CD4-positive, alpha-beta T cell (primary cell): Measurements from ENCODE around the gene ABCA2. TPM values are rescaled to one million over a fixed set of nuclear protein-coding genes. Genes with fewer than 3 reads are reported as not detected.

ENCODE experiments used
- ATAC-seq: fragments of 200-7000 bp; cut with Tn5 transposase; one replicate; pipeline ENCODE4 v1.10.0; 2022; ENCODE audit warnings: mild to moderate bottlenecking; ENCODE audit not compliant: poor library complexity
- CTCF ChIA-PET: fragments of 350-600 bp; sonication (Branson Sonifier 250); formaldehyde crosslinking; loops from one replicate; lab custom pipeline; 2021; ENCODE audit warnings: antibody characterized with exemption, inconsistent platforms; lab: Charles Lee
- POLR2A ChIA-PET: fragments of 350-600 bp; sonication (Branson Sonifier 250); formaldehyde crosslinking; loops from one replicate; lab custom pipeline; 2021; ENCODE audit warnings: antibody characterized with exemption, inconsistent platforms; lab: Charles Lee
- DNase-seq, 14 experiments: peaks; one replicate each; pipeline ENCODE4 v3.0.0-alpha.2; 2013 to 2020; ENCODE audit warnings: mixed read lengths in 2 of 14
- H3K27ac ChIP-seq, 2 donors: one replicate each; pipeline versions ENCODE4 v1.5.1 to v1.7.0; 2013; ENCODE audit warnings: low read length in 2 of 2, low read depth in 1 of 2, mild to moderate bottlenecking in 1 of 2
- H3K27me3 ChIP-seq, 2 experiments: 1 replicate in 1 of 2; 2 replicates in 1 of 2; pipeline versions ENCODE4 v1.6.1 to v1.7.0; 2013; ENCODE audit warnings: low read length in 2 of 2, control low read depth in 1 of 2, mild to moderate bottlenecking in 1 of 2, moderate library complexity in 1 of 2; ENCODE audit not compliant: insufficient read depth in 2 of 2, control insufficient read depth in 1 of 2
- H3K36me3 ChIP-seq: one replicate; pipeline ENCODE4 v1.6.1; 2013; ENCODE audit warnings: low read length, control low read depth; ENCODE audit not compliant: insufficient read depth
- H3K4me1 ChIP-seq: one replicate; pipeline ENCODE4 v1.6.1; 2013; ENCODE audit warnings: low read length, control low read depth; ENCODE audit not compliant: insufficient read depth
- H3K4me3 ChIP-seq: one replicate; pipeline ENCODE4 v1.5.1; 2013; ENCODE audit warnings: mild to moderate bottlenecking, low read length, moderate library complexity
- H3K9me3 ChIP-seq, 2 experiments: 1 replicate in 1 of 2; 2 replicates in 1 of 2; pipeline versions ENCODE4 v1.6.1 to v1.7.0; 2013; ENCODE audit warnings: low read length in 2 of 2, mild to moderate bottlenecking in 2 of 2, control low read depth in 1 of 2, moderate library complexity in 1 of 2; ENCODE audit not compliant: control insufficient read depth in 1 of 2, insufficient read depth in 1 of 2
- H3K27ac Mint-ChIP-seq: one replicate; pipeline ENCODE4 v1.8.0; 2020; ENCODE audit warnings: mixed read lengths
- H3K27me3 Mint-ChIP-seq: one replicate; pipeline ENCODE4 v1.8.0; 2021; ENCODE audit warnings: mixed read lengths
- H3K36me3 Mint-ChIP-seq: one replicate; pipeline ENCODE4 v1.8.0; 2021; ENCODE audit warnings: low read depth, mixed read lengths
- H3K4me1 Mint-ChIP-seq: one replicate; pipeline ENCODE4 v1.8.0; 2021; ENCODE audit warnings: low read depth, mixed read lengths
- H3K4me3 Mint-ChIP-seq: one replicate; pipeline ENCODE4 v1.8.0; 2020; ENCODE audit warnings: mild to moderate bottlenecking, mixed read lengths
- H3K9me3 Mint-ChIP-seq: one replicate; pipeline ENCODE4 v1.8.0; 2020; ENCODE audit warnings: mixed read lengths
- intact Hi-C, 2 experiments: fragments of 100-400 bp; cut with DNase I in 1 of 2; cut with micrococcal nuclease in 1 of 2; formaldehyde crosslinking; loops; one replicate each; pipeline versions ENCODE4 v1.15.1 to v1.9.0; 2023 to 2025; cut with DNase I, micrococcal nuclease
- total RNA-seq, 174 experiments: library from RNA in 2 of 174; stranded (reverse) in 2 of 174; gene quantifications; one replicate each; pipeline ENCODE4 v1.2.3 and lab custom pipeline; 2021 to 2026
- TF ChIP-seq, protein P1 (sequence below): fragments of 200-600 bp; IDR thresholded peaks from one replicate; pipeline ENCODE4 v1.8.0; 2022; ENCODE audit warnings: antibody characterized with exemption, mild to moderate bottlenecking

ABCA2 gene
- total RNA-seq, 2 experiments from 2014 or later = 80.1 to 86.8 TPM

DNA sequence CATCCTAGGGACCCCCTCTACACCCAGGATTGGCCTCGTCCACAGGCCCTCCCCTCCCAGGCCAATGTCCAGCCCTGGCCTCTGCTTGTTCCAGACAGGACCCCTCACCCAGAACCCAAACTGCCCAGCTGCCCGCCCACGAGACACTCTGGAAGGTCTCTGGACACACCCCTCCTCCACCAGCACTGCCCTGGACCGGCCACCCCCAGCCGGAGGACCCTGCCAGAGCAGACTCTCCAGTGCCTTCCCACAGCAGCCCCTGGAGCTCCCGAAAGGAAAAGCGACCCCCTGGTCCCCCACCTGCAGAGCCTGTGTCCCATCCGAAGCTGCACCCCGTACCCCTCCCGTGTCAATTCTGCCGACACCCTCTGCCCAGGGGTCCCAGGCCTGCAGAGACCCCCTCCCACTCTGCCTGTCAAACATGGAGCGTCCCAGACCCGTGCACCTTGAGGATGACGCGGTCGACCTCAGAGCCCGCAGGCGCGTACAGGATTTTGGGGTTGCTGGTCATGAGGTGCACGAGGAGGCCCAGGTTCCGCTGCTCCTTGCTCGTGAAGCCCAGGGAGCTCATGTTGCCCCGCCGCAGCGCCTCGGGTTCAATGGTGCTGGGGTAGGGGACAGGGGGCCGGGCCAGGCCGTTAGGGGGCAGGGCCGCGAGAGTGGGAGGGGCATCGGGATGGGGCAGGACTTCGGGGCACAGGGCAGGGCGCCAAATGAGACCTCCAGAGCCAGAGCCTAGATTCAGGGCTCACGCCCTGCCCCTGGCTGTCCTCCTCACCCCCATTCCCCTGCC, 8.0 kb downstream of the ABCA2 start:
- no peak overlapping the region for H3K27ac ChIP-seq
- Mint-ChIP-seq H3K4me3 (no peak overlapping the region), H3K27me3 (no peaks in the 10 kb centered on the region), H3K36me3 (peaks cover 5% of the 10 kb centered on the region), H3K27ac (no peak overlapping the region), H3K9me3 (no peaks in the 10 kb centered on the region), H3K4me1 (peaks cover 5% of the 10 kb centered on the region)
- ATAC-seq (no peak), DNase-seq (no peak)
- intact Hi-C loops = no loop called here
- TF ChIP-seq, protein P1, sequence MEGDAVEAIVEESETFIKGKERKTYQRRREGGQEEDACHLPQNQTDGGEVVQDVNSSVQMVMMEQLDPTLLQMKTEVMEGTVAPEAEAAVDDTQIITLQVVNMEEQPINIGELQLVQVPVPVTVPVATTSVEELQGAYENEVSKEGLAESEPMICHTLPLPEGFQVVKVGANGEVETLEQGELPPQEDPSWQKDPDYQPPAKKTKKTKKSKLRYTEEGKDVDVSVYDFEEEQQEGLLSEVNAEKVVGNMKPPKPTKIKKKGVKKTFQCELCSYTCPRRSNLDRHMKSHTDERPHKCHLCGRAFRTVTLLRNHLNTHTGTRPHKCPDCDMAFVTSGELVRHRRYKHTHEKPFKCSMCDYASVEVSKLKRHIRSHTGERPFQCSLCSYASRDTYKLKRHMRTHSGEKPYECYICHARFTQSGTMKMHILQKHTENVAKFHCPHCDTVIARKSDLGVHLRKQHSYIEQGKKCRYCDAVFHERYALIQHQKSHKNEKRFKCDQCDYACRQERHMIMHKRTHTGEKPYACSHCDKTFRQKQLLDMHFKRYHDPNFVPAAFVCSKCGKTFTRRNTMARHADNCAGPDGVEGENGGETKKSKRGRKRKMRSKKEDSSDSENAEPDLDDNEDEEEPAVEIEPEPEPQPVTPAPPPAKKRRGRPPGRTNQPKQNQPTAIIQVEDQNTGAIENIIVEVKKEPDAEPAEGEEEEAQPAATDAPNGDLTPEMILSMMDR = no peak
- H3K36me3 ChIP-seq = peaks cover 29% of the 10 kb centered on the region
- CTCF ChIA-PET = no interaction called here
- H3K4me3 ChIP-seq = no peak overlapping the region
- no peaks in the 10 kb centered on the region for H3K27me3 ChIP-seq
- peaks cover 17% of the 10 kb centered on the region for H3K4me1 ChIP-seq
- POLR2A ChIA-PET = no interaction called here
- H3K9me3 ChIP-seq = no peaks in the 10 kb centered on the region

- ChIA-PET POLR2A (interaction anchor here (1.2 kb wide), 1 partner anchor 59 kb away, joined by 3 read pairs; no protein-coding TSS in a partner anchor), CTCF (no interaction called here)
- Mint-ChIP-seq H3K27ac (no peak overlapping the region), H3K4me3 (no peak overlapping the region), H3K4me1 (peaks cover 5% of the 10 kb centered on the region), H3K36me3 (peaks cover 5% of the 10 kb centered on the region), H3K27me3 (no peaks in the 10 kb centered on the region), H3K9me3 (no peaks in the 10 kb centered on the region)
- no peaks in the 10 kb centered on the region for H3K27me3 ChIP-seq
- peaks cover 37% of the 10 kb centered on the region for H3K36me3 ChIP-seq
- DNase-seq = no peak
- TF ChIP-seq, protein P1 = no peak
- intact Hi-C loops = no loop called here
- no peaks in the 10 kb centered on the region for H3K9me3 ChIP-seq
- peaks cover 10% of the 10 kb centered on the region for H3K4me1 ChIP-seq
- no peak overlapping the region for H3K4me3 ChIP-seq
- H3K27ac ChIP-seq = no peak overlapping the region
- no peak for ATAC-seq
These were observed 9.1 kb downstream of the ABCA2 start for GRCh38 chr9:137018761-137019559.

GRCh38 chr9:137017791-137018497, 10.1 kb downstream of the ABCA2 start:
- Histone ChIP-seq H3K9me3 (no peaks in the 10 kb centered on the region), H3K27ac (no peak overlapping the region), H3K36me3 (peaks cover 42% of the 10 kb centered on the region), H3K27me3 (no peaks in the 10 kb centered on the region), H3K4me1 (peaks cover 9% of the 10 kb centered on the region), H3K4me3 (no peak overlapping the region)
- TF ChIP-seq, protein P1 = no peak
- DNase-seq (no peak), ATAC-seq (no peak)
- no peak overlapping the region for H3K4me3 Mint-ChIP-seq
- no peaks in the 10 kb centered on the region for H3K9me3 Mint-ChIP-seq
- peaks cover 5% of the 10 kb centered on the region for H3K4me1 Mint-ChIP-seq
- no peaks in the 10 kb centered on the region for H3K27me3 Mint-ChIP-seq
- no peak overlapping the region for H3K27ac Mint-ChIP-seq
- ChIA-PET POLR2A (no interaction called here), CTCF (no interaction called here)
- peaks cover 5% of the 10 kb centered on the region for H3K36me3 Mint-ChIP-seq
- intact Hi-C loops = no loop called here
